OCI-LY1 (cell line): ENCODE measurements around the gene PDE4D.
A peak's percentile ranks its signal among the peaks of the same experiment; 100 is the strongest.

Experiments used
- EZH2 ChIP-seq: fragments of 200-600 bp; sonication (generic), shearing (Covaris generic); IDR thresholded peaks from 2 replicates; pipeline ENCODE4 v1.8.0; 2017; ENCODE audit warnings: borderline replicate concordance, mixed run types, mild to moderate bottlenecking, antibody characterized with exemption, low read length, moderate library complexity, mixed read lengths
- TF ChIP-seq, protein P1 (sequence below): fragments of 200-600 bp; sonication (generic), shearing (Covaris generic); IDR thresholded peaks from 2 replicates; pipeline ENCODE4 v1.5.1; 2017; ENCODE audit warnings: mild to moderate bottlenecking, antibody characterized with exemption, low read length, moderate library complexity, mixed read lengths

DNA sequence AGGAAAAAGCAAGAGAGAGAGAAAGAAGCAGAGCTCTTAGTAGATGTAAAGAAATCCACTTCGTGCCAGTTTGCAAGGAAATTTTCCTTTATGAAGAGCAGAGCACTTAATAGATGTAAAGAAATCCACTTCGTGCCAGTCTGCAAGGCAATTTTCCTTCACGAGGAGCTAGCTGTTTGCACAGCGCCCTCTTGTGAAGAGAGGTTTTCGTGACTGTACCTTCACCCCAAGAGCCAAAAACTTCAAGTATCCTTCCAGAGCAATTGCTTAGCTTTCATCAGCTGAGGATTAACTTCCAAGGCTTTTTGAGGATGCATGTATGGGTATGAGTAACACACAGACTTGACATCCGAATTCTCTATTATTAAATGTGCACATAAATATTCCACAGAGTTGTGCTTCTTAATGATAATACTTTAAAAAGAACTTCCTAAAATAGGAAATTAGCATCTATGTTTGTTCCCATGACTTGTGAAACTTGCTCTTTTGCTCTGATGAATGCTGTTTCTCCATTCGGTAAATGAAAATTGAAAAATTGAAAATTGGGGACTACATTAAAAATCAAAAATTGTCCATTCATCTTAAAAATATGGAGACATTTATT lies 525.6 kb downstream of the PDE4D start:
- TF ChIP-seq, protein P1, sequence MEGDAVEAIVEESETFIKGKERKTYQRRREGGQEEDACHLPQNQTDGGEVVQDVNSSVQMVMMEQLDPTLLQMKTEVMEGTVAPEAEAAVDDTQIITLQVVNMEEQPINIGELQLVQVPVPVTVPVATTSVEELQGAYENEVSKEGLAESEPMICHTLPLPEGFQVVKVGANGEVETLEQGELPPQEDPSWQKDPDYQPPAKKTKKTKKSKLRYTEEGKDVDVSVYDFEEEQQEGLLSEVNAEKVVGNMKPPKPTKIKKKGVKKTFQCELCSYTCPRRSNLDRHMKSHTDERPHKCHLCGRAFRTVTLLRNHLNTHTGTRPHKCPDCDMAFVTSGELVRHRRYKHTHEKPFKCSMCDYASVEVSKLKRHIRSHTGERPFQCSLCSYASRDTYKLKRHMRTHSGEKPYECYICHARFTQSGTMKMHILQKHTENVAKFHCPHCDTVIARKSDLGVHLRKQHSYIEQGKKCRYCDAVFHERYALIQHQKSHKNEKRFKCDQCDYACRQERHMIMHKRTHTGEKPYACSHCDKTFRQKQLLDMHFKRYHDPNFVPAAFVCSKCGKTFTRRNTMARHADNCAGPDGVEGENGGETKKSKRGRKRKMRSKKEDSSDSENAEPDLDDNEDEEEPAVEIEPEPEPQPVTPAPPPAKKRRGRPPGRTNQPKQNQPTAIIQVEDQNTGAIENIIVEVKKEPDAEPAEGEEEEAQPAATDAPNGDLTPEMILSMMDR: peak; percentile 71
- no peak for TF ChIP-seq EZH2
